K562 (cell line): ENCODE results near the gene TMEM242. TPM values are rescaled to one million over a fixed set of nuclear protein-coding genes. Genes with fewer than 3 reads are reported as not detected.

Experiments used
- FIP1L1 ChIP-seq: fragments of 200-400 bp; formaldehyde crosslinking; IDR thresholded peaks from 2 replicates; pipeline ENCODE4 v1.6.1; 2018; ENCODE audit warnings: mild to moderate bottlenecking, low read depth, low read length; ENCODE audit not compliant: poor library complexity, severe bottlenecking
- HDGF ChIP-seq: fragments of 450-650 bp; IDR thresholded peaks from 2 replicates; pipeline ENCODE4 v1.6.1; 2016
- MYNN ChIP-seq, 2 experiments: sonication (generic); formaldehyde crosslinking in 1 of 2; IDR thresholded peaks; 2 replicates each; pipeline versions ENCODE4 v1.5.0 to v1.6.1; 2016 to 2020; ENCODE audit warnings: antibody characterized with exemption in 1 of 2, missing genetic modification reagents in 1 of 2
- NR1H2 ChIP-seq: sonication (generic); formaldehyde crosslinking; IDR thresholded peaks from 2 replicates; pipeline ENCODE4 v1.4.0; 2020; ENCODE audit warnings: mild to moderate bottlenecking, missing genetic modification reagents
- NRF1 ChIP-seq, 2 experiments: fragments of 450-650 bp; IDR thresholded peaks in 1 of 2; conservative IDR thresholded peaks in 1 of 2; 2 replicates each; pipeline ENCODE4 v1.6.1; 2014; ENCODE audit warnings: mild to moderate bottlenecking in 2 of 2
- POLR2AphosphoS2 ChIP-seq: IDR thresholded peaks from 2 replicates; pipeline ENCODE4 v1.6.1; 2012; ENCODE audit warnings: low read length, improper control_type of control experiment
- RBBP5 ChIP-seq: fragments of 200-600 bp; sonication (generic); IDR thresholded peaks from 2 replicates; pipeline ENCODE4 v1.6.1; 2012; ENCODE audit warnings: borderline replicate concordance, mild to moderate bottlenecking, low read length, control low read depth, inconsistent platforms; ENCODE audit not compliant: insufficient read depth, poor library complexity, severe bottlenecking
- RNF2 ChIP-seq: sonication (generic); IDR thresholded peaks from 2 replicates; pipeline ENCODE4 v1.6.1; 2016
- TEAD1 ChIP-seq, 2 experiments: fragments of 450-650 bp in 1 of 2; sonication (generic) in 1 of 2; formaldehyde crosslinking; IDR thresholded peaks; 2 replicates each; pipeline versions ENCODE4 v1.4.0 to v1.8.0; 2020 to 2022; ENCODE audit warnings: mild to moderate bottlenecking in 2 of 2, missing genetic modification reagents in 1 of 2
- ZBTB7A ChIP-seq: IDR thresholded peaks from 2 replicates; pipeline ENCODE4 v1.6.1; 2011; ENCODE audit warnings: low read depth, mild to moderate bottlenecking, low read length, moderate library complexity, borderline replicate concordance; ENCODE audit not compliant: control insufficient read depth
- ZC3H8 ChIP-seq: fragments of 450-650 bp; IDR thresholded peaks from 2 replicates; pipeline ENCODE4 v1.6.1; 2017
- ZNF197 ChIP-seq: fragments of 200-800 bp; sonication (Bioruptor generic); IDR thresholded peaks from 2 replicates; pipeline ENCODE4 v1.6.1; 2016; ENCODE audit warnings: low read depth, missing genetic modification characterization, missing compliant biosample characterization
- polyA plus RNA-seq, 8 experiments: library from polyadenylated mRNA; depleted of rRNA in 4 of 8; stranded (reverse) in 5 of 8; unstranded in 3 of 8; fragments of >200 nt; fragmentation: Nextera tagmentation in 2 of 8; fragmentation: Illumina TruSeq in 1 of 8; extraction: Ambion mirVana in 2 of 8; extraction: Trizol in 1 of 8; gene quantifications; 2 replicates each; pipeline versions ENCODE4 v1.2.1 to v1.2.3, GENCODE V29; 2011 to 2014; ENCODE audit warnings: inconsistent platforms in 1 of 8, missing spikeins in 1 of 8
- total RNA-seq, 7 experiments: library from RNA; depleted of rRNA in 6 of 7; stranded (reverse); fragments of >200 nt in 6 of 7; fragmentation: Illumina TruSeq in 2 of 7; extraction: Trizol in 2 of 7; gene quantifications; 2 replicates each; pipeline versions ENCODE4 v1.2.1 to v1.2.3, GENCODE V29; 2011 to 2021; ENCODE audit warnings: low replicate concordance in 1 of 7
- TF ChIP-seq, protein P1 (sequence below): fragments of 450-650 bp; IDR thresholded peaks from 2 replicates; pipeline ENCODE4 v1.6.1; 2017; ENCODE audit warnings: antibody characterized with exemption, mild to moderate bottlenecking
- TF ChIP-seq, protein P2 (sequence below): fragments of 250-450 bp; sonication (Bioruptor Pico); IDR thresholded peaks from 2 replicates; pipeline ENCODE4 v1.4.0; 2020; ENCODE audit warnings: mild to moderate bottlenecking, moderate library complexity
- TF ChIP-seq, protein P3 (sequence below): fragments of 250-450 bp; sonication (Bioruptor Pico); IDR thresholded peaks from 2 replicates; pipeline ENCODE4 v1.6.1; 2021; ENCODE audit warnings: mild to moderate bottlenecking
- TF ChIP-seq, protein P4 (sequence below): fragments of 150-350 bp; conservative IDR thresholded peaks from 2 replicates; pipeline ENCODE4 v1.6.1; 2014; ENCODE audit warnings: low read length

Gene TMEM242
- total and polyA plus RNA-seq, 9 of the 15 experiments (the other 6 are each of a cell fraction or from before 2014, with no cell fraction given), result 9.5 to 35.3 (median 16.5) TPM

DNA sequence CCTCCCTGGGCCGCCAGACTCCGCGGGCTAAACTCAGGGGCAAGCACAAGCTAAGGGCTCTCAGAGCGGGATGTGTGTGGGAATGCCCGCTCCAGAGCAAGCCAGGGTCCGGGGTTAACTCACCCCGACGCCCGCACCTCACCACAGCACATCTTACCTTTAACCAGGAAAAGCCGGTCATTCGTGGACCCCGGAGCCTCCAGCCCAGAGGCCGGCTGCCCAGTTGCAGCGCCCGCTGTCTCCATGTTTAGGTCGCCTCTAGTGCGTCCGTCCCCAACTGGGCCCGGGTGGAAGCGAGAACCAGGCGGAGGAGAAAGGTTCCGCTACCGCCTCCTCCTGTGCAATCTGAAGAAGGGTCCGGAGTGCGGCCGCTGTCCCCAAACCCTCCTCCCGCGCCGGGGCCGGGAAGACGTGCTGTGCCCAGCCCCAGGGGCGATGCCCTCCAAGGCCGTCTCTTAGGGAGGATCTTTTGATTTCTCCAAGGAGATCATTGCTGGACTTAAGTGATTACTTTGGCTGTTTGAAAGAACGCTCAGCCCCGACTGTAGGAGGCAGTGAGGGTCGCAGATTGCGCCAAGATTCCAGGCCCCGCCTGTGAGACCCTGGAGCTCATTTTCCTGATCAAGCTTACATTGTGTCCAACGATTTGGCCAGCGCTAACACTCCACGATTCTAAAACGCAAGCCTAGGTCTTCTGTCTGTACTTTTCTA is at the start of gene TMEM242 (continued):
- TF ChIP-seq NR1H2 (CRISPR knock-in tag) (peak; percentile 90), ZBTB7A (peak; percentile 92; the same call in 1 of the 2 replicates), TEAD1 (CRISPR knock-in tag; IDR thresholded peaks at IDR 0.05) (peak in 1 of 2 experiments; percentile 60; a peak in 2 of 4 replicates), RNF2 (peak; percentile 97), RBBP5 (peak; percentile 99), POLR2AphosphoS2 (peak; percentile 86; the same call in 1 of the 2 replicates), ZC3H8 (no peak), ZNF197 (CRISPR knock-in tag) (peak; percentile 82), NRF1 (conservative IDR thresholded peaks at IDR 0.05 in 1 of 2, IDR thresholded peaks at IDR 0.05 in 1 of 2) (peak; percentile 18 to 37; a peak in 2 of 4 replicates), HDGF (no peak), FIP1L1 (peak; percentile 90), MYNN (IDR thresholded peaks at IDR 0.05) (peak; percentile 90), MYNN (CRISPR knock-in tag; IDR thresholded peaks at IDR 0.05) (no peak)
- TF ChIP-seq, protein P1, sequence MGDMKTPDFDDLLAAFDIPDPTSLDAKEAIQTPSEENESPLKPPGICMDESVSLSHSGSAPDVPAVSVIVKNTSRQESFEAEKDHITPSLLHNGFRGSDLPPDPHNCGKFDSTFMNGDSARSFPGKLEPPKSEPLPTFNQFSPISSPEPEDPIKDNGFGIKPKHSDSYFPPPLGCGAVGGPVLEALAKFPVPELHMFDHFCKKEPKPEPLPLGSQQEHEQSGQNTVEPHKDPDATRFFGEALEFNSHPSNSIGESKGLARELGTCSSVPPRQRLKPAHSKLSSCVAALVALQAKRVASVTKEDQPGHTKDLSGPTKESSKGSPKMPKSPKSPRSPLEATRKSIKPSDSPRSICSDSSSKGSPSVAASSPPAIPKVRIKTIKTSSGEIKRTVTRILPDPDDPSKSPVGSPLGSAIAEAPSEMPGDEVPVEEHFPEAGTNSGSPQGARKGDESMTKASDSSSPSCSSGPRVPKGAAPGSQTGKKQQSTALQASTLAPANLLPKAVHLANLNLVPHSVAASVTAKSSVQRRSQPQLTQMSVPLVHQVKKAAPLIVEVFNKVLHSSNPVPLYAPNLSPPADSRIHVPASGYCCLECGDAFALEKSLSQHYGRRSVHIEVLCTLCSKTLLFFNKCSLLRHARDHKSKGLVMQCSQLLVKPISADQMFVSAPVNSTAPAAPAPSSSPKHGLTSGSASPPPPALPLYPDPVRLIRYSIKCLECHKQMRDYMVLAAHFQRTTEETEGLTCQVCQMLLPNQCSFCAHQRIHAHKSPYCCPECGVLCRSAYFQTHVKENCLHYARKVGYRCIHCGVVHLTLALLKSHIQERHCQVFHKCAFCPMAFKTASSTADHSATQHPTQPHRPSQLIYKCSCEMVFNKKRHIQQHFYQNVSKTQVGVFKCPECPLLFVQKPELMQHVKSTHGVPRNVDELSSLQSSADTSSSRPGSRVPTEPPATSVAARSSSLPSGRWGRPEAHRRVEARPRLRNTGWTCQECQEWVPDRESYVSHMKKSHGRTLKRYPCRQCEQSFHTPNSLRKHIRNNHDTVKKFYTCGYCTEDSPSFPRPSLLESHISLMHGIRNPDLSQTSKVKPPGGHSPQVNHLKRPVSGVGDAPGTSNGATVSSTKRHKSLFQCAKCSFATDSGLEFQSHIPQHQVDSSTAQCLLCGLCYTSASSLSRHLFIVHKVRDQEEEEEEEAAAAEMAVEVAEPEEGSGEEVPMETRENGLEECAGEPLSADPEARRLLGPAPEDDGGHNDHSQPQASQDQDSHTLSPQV, result peak; percentile 49
- TF ChIP-seq, protein P2, sequence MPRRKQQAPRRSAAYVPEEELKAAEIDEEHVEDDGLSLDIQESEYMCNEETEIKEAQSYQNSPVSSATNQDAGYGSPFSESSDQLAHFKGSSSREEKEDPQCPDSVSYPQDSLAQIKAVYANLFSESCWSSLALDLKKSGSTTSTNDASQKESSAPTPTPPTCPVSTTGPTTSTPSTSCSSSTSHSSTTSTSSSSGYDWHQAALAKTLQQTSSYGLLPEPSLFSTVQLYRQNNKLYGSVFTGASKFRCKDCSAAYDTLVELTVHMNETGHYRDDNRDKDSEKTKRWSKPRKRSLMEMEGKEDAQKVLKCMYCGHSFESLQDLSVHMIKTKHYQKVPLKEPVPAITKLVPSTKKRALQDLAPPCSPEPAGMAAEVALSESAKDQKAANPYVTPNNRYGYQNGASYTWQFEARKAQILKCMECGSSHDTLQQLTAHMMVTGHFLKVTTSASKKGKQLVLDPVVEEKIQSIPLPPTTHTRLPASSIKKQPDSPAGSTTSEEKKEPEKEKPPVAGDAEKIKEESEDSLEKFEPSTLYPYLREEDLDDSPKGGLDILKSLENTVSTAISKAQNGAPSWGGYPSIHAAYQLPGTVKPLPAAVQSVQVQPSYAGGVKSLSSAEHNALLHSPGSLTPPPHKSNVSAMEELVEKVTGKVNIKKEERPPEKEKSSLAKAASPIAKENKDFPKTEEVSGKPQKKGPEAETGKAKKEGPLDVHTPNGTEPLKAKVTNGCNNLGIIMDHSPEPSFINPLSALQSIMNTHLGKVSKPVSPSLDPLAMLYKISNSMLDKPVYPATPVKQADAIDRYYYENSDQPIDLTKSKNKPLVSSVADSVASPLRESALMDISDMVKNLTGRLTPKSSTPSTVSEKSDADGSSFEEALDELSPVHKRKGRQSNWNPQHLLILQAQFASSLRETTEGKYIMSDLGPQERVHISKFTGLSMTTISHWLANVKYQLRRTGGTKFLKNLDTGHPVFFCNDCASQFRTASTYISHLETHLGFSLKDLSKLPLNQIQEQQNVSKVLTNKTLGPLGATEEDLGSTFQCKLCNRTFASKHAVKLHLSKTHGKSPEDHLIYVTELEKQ (CRISPR knock-in tag), result no peak
- TF ChIP-seq, protein P3, sequence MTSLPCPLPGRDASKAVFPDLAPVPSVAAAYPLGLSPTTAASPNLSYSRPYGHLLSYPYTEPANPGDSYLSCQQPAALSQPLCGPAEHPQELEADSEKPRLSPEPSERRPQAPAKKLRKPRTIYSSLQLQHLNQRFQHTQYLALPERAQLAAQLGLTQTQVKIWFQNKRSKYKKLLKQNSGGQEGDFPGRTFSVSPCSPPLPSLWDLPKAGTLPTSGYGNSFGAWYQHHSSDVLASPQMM (CRISPR knock-in tag), result no peak
- TF ChIP-seq, protein P4, sequence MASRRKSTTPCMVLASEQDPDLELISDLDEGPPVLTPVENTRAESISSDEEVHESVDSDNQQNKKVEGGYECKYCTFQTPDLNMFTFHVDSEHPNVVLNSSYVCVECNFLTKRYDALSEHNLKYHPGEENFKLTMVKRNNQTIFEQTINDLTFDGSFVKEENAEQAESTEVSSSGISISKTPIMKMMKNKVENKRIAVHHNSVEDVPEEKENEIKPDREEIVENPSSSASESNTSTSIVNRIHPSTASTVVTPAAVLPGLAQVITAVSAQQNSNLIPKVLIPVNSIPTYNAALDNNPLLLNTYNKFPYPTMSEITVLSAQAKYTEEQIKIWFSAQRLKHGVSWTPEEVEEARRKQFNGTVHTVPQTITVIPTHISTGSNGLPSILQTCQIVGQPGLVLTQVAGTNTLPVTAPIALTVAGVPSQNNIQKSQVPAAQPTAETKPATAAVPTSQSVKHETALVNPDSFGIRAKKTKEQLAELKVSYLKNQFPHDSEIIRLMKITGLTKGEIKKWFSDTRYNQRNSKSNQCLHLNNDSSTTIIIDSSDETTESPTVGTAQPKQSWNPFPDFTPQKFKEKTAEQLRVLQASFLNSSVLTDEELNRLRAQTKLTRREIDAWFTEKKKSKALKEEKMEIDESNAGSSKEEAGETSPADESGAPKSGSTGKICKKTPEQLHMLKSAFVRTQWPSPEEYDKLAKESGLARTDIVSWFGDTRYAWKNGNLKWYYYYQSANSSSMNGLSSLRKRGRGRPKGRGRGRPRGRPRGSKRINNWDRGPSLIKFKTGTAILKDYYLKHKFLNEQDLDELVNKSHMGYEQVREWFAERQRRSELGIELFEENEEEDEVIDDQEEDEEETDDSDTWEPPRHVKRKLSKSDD, result peak; percentile 87
